ENCODE results near the gene EGR2.

DNA sequence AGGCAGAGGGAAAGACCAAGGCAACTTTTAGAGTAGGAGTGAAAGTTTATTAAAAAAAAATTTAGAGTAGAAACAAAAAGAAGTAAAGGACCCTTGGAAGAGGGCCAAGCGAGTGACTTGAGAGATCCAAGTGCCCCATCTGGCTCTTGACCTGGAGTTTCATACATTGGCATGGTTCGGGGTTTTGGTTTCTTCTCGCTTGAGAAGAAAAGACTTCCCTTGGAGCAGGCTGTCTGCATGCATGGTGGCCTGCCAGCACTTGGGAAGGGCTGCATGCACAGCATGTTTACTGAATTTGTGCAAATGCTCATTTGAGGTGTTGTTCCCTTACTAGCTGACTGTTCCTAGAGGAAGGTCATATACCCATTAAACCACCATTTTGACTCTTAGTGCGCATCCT, 20.4 kb downstream of the EGR2 start:
- no peak for TF ChIP-seq MXI1 (conservative IDR thresholded peaks at IDR 0.05; ENCODE audit: poor library complexity, severe bottlenecking)
- TF ChIP-seq, protein P1, sequence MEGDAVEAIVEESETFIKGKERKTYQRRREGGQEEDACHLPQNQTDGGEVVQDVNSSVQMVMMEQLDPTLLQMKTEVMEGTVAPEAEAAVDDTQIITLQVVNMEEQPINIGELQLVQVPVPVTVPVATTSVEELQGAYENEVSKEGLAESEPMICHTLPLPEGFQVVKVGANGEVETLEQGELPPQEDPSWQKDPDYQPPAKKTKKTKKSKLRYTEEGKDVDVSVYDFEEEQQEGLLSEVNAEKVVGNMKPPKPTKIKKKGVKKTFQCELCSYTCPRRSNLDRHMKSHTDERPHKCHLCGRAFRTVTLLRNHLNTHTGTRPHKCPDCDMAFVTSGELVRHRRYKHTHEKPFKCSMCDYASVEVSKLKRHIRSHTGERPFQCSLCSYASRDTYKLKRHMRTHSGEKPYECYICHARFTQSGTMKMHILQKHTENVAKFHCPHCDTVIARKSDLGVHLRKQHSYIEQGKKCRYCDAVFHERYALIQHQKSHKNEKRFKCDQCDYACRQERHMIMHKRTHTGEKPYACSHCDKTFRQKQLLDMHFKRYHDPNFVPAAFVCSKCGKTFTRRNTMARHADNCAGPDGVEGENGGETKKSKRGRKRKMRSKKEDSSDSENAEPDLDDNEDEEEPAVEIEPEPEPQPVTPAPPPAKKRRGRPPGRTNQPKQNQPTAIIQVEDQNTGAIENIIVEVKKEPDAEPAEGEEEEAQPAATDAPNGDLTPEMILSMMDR (IDR thresholded peaks at IDR 0.05; ENCODE audit: poor library complexity, severe bottlenecking): no peak
- TF ChIP-seq, protein P2, sequence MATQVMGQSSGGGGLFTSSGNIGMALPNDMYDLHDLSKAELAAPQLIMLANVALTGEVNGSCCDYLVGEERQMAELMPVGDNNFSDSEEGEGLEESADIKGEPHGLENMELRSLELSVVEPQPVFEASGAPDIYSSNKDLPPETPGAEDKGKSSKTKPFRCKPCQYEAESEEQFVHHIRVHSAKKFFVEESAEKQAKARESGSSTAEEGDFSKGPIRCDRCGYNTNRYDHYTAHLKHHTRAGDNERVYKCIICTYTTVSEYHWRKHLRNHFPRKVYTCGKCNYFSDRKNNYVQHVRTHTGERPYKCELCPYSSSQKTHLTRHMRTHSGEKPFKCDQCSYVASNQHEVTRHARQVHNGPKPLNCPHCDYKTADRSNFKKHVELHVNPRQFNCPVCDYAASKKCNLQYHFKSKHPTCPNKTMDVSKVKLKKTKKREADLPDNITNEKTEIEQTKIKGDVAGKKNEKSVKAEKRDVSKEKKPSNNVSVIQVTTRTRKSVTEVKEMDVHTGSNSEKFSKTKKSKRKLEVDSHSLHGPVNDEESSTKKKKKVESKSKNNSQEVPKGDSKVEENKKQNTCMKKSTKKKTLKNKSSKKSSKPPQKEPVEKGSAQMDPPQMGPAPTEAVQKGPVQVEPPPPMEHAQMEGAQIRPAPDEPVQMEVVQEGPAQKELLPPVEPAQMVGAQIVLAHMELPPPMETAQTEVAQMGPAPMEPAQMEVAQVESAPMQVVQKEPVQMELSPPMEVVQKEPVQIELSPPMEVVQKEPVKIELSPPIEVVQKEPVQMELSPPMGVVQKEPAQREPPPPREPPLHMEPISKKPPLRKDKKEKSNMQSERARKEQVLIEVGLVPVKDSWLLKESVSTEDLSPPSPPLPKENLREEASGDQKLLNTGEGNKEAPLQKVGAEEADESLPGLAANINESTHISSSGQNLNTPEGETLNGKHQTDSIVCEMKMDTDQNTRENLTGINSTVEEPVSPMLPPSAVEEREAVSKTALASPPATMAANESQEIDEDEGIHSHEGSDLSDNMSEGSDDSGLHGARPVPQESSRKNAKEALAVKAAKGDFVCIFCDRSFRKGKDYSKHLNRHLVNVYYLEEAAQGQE (IDR thresholded peaks at IDR 0.05; ENCODE audit: borderline replicate concordance): no peak
- no peak for TF ChIP-seq EP300 (conservative IDR thresholded peaks at IDR 0.05; ENCODE audit: poor library complexity, severe bottlenecking)
- TF ChIP-seq EZH2 (IDR thresholded peaks at IDR 0.05; ENCODE audit: borderline replicate concordance, insufficient read depth, low read length, poor library complexity, severe bottlenecking): no peak
- no peak for TF ChIP-seq TAF1 (IDR thresholded peaks at IDR 0.05; ENCODE audit: low read depth)

All from neural cell (in vitro differentiated cells).